ENCODE measurements around the gene DSTN.
"Not testable (repeated sequence)": the region's sequence is repeated elsewhere in the genome, so short reads cannot be mapped to it uniquely, and the experiment has no call there.

DSTN gene

GRCh38 chr20:17647391-17648314, 77.8 kb downstream of the DSTN start:
- in situ Hi-C loops (cut with MboI; ENCODE audit: low sequenced_read_pairs), result no loop called here

GRCh38 chr20:17648315-17648646, 78.4 kb downstream of the DSTN start:
- in situ Hi-C loops (cut with MboI; ENCODE audit: low sequenced_read_pairs), result no loop called here

- in situ Hi-C loops (cut with MboI; ENCODE audit: low sequenced_read_pairs), result no loop called here
These were observed 79.2 kb downstream of the DSTN start for GRCh38 chr20:17648791-17649730.

- in situ Hi-C loops (cut with MboI; ENCODE audit: low sequenced_read_pairs), result no loop called here
These were observed 80.6 kb downstream of the DSTN start for GRCh38 chr20:17650301-17651128.

DNA sequence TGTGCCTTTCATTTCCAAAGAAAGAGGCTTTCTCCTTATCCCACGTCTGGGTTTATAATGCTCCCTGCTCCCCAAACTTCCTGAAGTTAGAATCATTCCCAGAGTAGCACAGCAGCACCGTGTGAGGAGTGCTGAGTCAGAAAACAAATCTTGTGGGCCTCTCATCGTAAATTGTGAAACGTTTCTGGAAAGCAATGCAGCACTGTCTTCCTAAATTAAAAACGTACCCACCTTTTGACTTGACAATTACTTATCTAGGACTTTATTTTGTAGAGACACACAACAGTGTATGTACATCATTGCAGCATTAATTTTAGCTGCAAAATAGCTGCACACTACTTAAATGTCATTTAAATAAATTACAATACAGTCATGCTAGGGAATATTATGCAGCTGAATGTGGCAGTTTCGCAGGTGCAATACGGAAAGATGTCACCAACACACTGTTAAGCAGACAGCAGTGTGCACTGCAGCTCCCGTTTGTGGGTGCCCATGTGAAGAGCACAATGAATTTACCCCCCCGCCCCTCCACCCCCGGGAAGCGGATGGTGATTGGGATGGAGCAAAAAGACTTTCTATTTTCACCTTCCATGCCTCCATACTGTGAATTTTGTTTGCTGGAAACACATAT, 81.4 kb downstream of the DSTN start:
- in situ Hi-C loops (cut with MboI; ENCODE audit: low sequenced_read_pairs), result no loop called here

DNA sequence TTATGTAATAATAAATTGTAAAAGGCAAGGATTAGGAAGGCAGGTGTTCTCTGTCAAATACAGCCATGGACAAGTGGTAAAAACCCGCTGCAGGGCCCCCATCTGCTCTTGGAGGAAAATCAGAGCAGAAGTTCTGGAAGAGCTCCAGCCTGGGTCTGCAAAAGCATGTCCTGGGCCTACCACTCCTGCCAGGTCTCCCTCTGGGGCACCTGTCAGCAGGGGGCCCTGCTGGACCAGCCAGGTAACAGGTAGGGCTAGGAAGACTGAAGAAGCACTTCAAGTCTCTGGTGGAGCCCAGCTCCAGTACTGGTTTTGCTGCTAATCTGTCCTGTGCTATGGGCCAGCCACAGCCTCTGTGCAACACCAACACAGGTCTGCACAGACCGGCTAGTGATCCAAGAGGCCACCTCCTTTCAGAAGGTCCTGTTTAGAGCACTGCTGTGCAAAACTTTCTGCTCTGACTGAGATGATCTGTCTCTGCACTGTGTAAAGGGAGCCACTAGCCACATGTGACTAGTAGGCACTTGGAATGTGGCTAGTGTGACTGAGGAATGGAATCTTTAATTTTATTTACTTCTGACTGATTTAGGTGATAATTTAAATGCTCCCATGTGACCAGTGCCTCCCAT, 82.0 kb downstream of the DSTN start:
- in situ Hi-C loops (cut with MboI; ENCODE audit: low sequenced_read_pairs), result no loop called here

DNA sequence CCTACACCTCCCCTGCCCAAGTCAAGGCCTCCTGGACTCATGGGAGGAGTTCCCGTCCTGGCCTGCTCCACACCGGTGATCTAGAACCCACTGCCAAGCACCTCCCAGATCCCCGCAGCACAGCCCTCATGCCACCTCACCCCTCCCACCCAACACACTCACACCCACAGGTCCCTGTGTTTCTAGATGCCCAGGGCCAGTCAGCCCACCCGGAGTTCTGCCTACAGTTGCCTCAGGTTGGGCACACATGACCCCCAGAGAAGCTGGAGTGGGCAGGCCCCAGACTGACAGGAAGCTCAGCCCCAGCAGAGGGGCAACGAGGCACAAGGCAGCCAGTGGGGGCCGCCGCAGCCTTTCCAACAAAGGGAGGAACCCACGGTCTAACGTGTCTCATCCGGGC, 82.5 kb downstream of the DSTN start:
- in situ Hi-C loops (cut with MboI; ENCODE audit: low sequenced_read_pairs), result no loop called here

- in situ Hi-C loops (cut with MboI; ENCODE audit: low sequenced_read_pairs), result no loop called here
These were observed 84.2 kb downstream of the DSTN start for GRCh38 chr20:17653835-17654648.

DNA sequence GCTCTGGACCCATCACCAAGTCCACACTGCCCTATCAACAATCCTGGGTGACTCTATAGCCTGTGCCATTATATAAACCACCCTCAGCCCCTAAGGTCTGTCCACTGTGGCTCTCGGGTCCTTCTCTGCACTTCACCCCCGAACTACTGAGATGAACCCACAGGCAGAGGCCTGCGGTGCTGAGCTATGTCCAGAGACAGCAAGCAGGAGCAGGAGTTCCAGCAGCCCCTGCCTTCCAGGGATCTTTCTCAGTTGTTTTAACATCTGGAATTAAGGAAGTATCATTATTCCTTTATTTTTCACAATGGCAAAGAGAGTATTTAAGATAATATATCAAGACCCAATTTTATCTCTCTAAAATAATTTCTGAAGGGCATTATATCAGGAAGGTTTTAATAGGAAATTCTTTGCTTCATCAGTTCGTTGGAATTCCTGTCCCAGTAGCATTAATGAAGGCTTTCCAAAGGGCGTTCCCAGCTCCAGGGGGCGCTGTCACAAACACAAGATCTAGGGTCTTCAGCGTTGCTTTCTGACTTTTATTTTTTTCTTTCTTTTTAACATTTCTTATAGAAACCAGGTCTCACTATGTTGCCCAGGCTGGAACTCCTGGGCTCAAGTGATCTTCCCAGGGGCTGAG, 84.9 kb downstream of the DSTN start:
- in situ Hi-C loops (cut with MboI; ENCODE audit: low sequenced_read_pairs), result no loop called here

GRCh38 chr20:17655286-17655651, 85.4 kb downstream of the DSTN start:
- in situ Hi-C loops (cut with MboI; ENCODE audit: low sequenced_read_pairs), result no loop called here

GRCh38 chr20:17655865-17656479, 86.1 kb downstream of the DSTN start:
- in situ Hi-C loops (cut with MboI; ENCODE audit: low sequenced_read_pairs), result no loop called here

- in situ Hi-C loops (cut with MboI; ENCODE audit: low sequenced_read_pairs), result no loop called here
These were observed 87.4 kb downstream of the DSTN start for GRCh38 chr20:17657079-17657825.

DNA sequence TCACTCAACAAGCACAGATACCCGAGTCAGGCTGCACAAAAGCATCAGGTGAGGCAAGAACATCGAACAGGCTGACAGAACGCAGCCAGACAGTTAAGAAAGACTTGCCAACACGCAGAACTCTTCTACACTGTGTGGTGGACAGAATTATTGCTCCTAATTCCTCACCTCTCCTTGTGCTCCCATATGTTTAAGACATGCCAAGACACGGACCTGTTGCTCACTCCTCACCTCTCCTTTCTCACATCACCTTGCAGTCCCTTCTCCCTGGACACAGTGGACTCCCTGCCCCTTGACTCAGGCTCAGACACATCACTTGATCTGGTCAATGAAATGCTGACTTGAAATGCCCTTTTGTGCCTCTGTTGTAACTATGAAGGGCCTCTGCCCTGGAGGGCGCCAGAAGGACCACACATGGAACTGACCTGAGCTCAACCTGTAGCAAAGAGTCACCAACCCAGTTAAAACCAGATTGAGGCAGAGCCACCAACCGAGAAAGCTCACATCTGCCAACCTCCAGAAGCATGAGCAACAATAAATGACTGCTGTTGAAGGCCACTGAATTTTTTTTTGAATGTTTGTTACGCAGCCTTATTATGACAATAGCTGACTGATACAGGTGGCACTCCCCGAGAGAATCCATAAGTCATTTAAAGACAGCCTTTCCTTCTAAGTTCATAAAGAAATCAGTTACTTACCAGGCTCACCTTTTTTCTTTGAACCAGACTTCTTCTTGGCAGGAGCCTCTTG, 88.2 kb downstream of the DSTN start:
- in situ Hi-C loops (cut with MboI; ENCODE audit: low sequenced_read_pairs), result no loop called here

DNA sequence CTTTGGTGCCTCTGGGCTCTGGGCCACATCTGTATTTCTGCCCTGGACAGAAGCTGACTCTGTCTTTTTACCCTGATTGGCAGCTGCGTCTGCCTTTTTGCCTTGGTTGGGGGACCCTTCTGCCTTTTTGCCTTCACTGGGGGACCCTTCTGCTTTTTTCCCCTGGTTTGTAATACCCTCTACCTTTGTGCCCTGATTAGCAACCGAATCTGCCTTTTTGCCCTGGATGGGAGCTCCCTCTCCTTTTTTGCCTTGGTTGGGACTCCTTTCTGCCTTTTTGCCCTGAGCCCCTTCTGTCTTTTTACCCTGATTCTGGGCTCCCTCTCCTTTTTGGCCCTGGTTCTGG, 88.7 kb downstream of the DSTN start:
- in situ Hi-C loops (cut with MboI; ENCODE audit: low sequenced_read_pairs), result no loop called here

- in situ Hi-C loops (cut with MboI; ENCODE audit: low sequenced_read_pairs), result not testable (repeated sequence)
These were observed 89.5 kb downstream of the DSTN start for GRCh38 chr20:17659344-17659743.

All from HL-60/S4 treated with phorbol 12-myristate 13-acetate at 8.2 ng/mL for 4 days and 3 days (cell line).